Measurements from ENCODE around the gene GNB1L. TPM values are rescaled to one million over a fixed set of nuclear protein-coding genes. Genes with fewer than 3 reads are reported as not detected.

The GNB1L gene, protein sequence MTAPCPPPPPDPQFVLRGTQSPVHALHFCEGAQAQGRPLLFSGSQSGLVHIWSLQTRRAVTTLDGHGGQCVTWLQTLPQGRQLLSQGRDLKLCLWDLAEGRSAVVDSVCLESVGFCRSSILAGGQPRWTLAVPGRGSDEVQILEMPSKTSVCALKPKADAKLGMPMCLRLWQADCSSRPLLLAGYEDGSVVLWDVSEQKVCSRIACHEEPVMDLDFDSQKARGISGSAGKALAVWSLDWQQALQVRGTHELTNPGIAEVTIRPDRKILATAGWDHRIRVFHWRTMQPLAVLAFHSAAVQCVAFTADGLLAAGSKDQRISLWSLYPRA
- total RNA-seq = 4.7 and 11.2 TPM in 2 replicates

DNA sequence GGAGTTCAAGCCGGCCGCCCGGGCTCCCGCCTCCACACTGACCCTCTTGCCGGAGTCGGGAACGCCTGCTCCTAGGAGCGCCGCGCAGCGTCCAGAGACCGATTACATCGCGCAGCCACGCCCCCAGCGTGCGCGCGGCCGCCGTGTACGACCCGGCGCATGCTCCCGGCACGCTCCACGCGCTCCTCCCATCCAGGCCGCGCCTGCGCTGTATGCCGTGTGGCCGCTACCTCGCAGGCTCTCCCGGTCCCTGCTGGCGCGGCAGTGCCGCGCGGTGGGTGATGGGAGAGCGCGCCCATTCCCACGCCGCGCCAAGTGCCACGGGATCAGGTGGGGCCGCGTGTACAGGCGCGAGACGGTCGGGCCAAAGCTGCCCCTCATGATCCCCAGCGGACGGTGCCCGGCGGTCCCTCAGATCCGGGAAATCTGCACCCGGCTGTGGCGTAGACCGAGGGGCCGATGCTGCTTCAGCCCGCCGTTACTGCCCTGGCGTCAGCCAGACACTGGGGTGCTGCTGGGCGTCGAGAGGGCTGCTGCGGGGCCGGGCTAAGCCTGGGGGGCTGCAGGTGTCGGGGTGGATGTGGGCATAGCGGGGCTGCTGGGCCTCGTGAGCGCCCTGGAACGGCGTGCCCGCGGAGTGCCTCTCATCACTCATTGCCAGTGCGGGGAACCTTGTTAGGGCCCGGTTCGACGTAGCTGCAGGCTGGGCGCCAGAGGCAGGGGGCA is at the start of gene GNB1L, which contains the start of gene RTL10:
TSS of gene GNB1L (minus strand) at position 97 of the 726 bp plus-strand sequence. CDS start 33,519 bp downstream, outside the sequence.
TSS of gene RTL10 (minus strand) at position 97 of the 726 bp plus-strand sequence. CDS start 2,613 bp downstream, outside the sequence.

DNA sequence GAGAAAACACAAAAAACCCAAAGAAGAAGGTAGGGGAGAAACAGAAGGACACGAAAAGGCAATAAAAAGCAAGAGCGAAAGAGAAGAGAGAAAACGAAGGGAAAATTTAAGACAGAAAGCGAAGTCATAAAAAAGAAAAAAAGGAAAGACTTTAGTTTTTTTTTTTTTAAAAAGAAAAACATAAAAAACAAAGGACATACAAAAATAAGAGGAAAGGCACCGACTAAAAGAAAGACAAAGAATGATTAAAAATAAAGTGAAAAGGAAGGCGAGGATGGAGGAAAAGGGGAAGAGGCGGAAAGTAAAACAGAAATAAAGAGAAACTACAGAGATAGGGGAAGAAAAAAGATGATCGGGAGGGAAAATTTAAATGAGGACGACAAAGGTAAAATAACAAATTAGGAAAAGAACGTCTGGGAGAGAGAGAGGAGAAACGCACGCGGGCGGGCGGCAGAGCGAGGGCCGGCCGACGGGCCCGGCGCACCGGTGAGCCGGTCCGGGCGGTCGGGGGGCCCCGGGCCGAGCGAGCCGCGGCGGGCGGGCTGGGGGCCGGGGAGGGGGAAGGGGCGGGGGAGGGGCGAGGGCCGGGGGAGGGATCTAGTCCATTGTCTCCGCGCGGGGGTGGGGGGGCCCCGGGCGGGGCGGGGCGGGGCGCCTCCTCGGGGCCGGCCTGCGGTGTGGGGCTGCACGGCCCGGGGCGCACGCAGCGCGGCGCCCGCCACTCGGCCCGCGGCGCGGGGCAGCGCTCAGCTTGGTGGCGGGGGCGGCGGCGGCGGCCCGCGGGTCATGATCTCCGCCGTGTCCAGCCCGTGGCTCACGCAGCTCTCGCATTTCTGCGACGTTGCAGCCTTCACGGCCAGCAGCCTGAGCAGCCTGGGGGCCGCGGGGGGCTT is 94.4 kb downstream of the GNB1L start, which contains the start of gene TBX1:
TSS of gene TBX1 (plus strand) at position 721 of the 893 bp plus-strand sequence. CDS start at position 787, 66 bp downstream.

Other genes starting within 250 kb of the GNB1L start
- gene SEPTIN5, start 140.4 kb downstream of the GNB1L start, total RNA-seq = 5.6 and 10.6 TPM in 2 replicates
- gene GP1BB, start 131.3 kb downstream of the GNB1L start, total RNA-seq = 0.43 and 0.79 TPM in 2 replicates
- gene TBX1, start 94.1 kb downstream of the GNB1L start, total RNA-seq = 0.65 and 0.79 TPM in 2 replicates
- 16.1 and 37.7 TPM in 2 replicates for gene RTL10, start within 50 bp of the GNB1L start, total RNA-seq
- 192 and 306 TPM in 2 replicates for gene COMT, start 86.9 kb upstream of the GNB1L start, total RNA-seq
- gene TXNRD2, start 86.9 kb upstream of the GNB1L start, total RNA-seq = 21.6 and 30.7 TPM in 2 replicates
- 5.9 and 13.6 TPM in 2 replicates for gene ARVCF, start 161.9 kb upstream of the GNB1L start, total RNA-seq
- gene TANGO2, start 166.2 kb upstream of the GNB1L start, total RNA-seq = 19.6 and 45.2 TPM in 2 replicates
- gene DGCR8, start 225.4 kb upstream of the GNB1L start, total RNA-seq = 28.0 and 44.8 TPM in 2 replicates

All from placental epithelial cell (primary cell).